ENCODE results near the gene KLK3.
"Not testable (repeated sequence)": the region's sequence is repeated elsewhere in the genome, so short reads cannot be mapped to it uniquely, and the experiment has no call there.

Gene KLK3

GRCh38 chr19:50861496-50862286 lies 7.0 kb downstream of the KLK3 start:
- DNase-seq (ENCODE audit: low spot score), result no peak

GRCh38 chr19:50869479-50869878 lies 14.8 kb downstream of the KLK3 start:
- no peak for DNase-seq (ENCODE audit: low spot score)

- DNase-seq (ENCODE audit: low spot score), result no peak
Measured at GRCh38 chr19:50870417-50871089, 15.8 kb downstream of the KLK3 start.

DNA sequence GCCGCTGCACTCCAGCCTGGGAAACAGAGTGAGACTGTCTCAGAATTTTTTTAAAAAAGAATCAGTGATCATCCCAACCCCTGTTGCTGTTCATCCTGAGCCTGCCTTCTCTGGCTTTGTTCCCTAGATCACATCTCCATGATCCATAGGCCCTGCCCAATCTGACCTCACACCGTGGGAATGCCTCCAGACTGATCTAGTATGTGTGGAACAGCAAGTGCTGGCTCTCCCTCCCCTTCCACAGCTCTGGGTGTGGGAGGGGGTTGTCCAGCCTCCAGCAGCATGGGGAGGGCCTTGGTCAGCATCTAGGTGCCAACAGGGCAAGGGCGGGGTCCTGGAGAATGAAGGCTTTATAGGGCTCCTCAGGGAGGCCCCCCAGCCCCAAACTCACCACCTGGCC lies 18.3 kb downstream of the KLK3 start, which contains the start of gene KLK2:
Gene KLK2 (plus strand): TSS at position 384 of the 400 bp plus-strand sequence. CDS start 35 bp downstream, outside the sequence.
- no peak for DNase-seq (ENCODE audit: low spot score)

DNA sequence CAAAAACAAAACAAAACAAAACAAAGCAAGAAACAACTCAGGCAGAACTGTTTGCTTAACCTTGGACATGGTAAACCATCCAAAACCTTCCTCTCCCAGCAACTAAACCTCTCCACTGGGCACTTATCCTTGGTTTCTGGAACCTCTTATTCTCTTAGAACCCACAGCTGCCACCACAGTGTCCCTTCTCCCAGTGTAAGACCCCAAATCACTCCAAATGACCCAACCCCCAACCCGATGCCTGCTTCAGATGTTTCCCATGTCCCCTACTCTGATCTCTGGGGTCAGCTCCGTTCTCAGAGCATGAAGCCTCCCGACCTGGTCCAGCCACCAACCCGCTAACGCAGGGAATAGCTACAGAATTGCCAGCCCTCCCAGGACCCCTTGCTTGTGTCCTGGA lies 19.5 kb downstream of the KLK3 start:
- no peak for DNase-seq (ENCODE audit: low spot score)

DNA sequence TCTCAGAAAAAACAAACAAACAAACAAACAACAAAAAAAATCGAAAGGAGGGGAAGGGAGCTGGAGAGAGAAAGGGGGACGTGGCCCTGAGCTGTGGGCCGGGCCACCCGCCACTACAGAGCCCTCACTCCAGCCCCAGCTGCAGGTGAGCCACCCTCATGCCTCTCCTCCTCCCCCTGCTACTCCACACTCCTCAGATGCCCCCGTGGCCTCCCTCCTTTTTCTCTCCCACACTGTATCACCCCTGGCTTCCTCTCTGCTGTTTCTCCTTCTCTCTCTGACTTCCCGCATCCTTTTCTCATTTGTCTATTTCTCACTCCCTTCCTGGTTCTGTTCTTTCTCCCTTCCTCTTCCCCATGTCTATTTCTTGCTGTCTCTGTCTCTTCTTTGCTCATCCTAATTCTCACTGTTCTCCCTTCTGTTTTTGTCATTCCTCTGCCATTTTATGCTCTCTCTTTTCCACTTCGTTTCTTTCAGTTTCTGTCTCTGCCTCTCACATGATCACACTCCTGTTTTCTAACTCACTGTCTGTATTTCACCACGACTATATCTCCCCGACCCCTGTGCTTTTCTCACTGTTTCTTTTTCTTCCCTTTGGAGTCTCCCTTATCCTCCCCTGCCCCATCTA lies 21.2 kb downstream of the KLK3 start:
- DNase-seq (ENCODE audit: low spot score), result no peak

GRCh38 chr19:50876456-50876855 lies 21.7 kb downstream of the KLK3 start:
- DNase-seq (ENCODE audit: low spot score), result no peak

- DNase-seq (ENCODE audit: low spot score), result no peak
Measured at GRCh38 chr19:50877338-50877737, 22.6 kb downstream of the KLK3 start.

- DNase-seq (ENCODE audit: low spot score), result no peak
Measured at GRCh38 chr19:50878851-50879250, 24.1 kb downstream of the KLK3 start.

- no peak for DNase-seq (ENCODE audit: low spot score)
Measured at GRCh38 chr19:50880241-50880640, 25.5 kb downstream of the KLK3 start.

DNA sequence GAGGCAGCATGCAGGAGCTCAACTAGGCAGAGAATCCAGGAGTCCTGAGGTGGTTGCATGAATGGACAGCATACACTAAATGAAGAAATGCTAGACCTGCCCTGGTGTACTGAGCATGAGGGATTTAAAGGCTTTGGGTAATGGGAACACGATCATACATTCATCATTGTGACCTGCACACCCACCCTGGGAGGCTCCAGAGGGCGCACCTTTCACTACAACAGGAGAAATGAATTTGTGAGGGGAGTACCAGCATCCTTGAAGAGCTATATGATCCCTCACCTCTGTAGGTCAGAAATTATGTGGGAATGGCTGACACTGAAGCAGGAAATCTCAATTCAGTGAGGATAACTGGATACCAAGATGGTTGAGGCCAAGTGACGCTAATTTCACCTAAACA lies 27.5 kb downstream of the KLK3 start:
- no peak for DNase-seq (ENCODE audit: low spot score)

GRCh38 chr19:50889638-50890037 lies 34.9 kb downstream of the KLK3 start:
- no peak for DNase-seq (ENCODE audit: low spot score)

- no peak for DNase-seq (ENCODE audit: low spot score)
Measured at GRCh38 chr19:50890422-50891252, 35.9 kb downstream of the KLK3 start.

DNA sequence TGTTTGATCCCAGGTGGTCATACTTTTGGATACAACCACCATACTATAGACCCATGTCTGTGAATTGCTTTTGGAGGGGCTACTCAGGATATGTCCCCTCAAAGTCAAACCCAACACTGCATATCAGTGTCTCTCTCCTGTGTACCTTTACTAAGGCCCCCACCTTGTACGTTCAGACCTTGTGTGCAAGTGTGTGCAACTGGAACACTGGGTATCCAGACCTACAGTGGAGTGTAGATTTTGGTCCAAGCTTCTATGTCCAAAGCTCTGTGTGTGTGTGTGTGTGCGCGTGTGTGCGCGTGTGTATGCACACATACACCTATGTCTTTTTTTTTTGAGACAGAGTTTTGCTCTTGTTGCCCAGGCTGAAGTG lies 36.5 kb downstream of the KLK3 start:
- no peak for DNase-seq (ENCODE audit: low spot score)

DNA sequence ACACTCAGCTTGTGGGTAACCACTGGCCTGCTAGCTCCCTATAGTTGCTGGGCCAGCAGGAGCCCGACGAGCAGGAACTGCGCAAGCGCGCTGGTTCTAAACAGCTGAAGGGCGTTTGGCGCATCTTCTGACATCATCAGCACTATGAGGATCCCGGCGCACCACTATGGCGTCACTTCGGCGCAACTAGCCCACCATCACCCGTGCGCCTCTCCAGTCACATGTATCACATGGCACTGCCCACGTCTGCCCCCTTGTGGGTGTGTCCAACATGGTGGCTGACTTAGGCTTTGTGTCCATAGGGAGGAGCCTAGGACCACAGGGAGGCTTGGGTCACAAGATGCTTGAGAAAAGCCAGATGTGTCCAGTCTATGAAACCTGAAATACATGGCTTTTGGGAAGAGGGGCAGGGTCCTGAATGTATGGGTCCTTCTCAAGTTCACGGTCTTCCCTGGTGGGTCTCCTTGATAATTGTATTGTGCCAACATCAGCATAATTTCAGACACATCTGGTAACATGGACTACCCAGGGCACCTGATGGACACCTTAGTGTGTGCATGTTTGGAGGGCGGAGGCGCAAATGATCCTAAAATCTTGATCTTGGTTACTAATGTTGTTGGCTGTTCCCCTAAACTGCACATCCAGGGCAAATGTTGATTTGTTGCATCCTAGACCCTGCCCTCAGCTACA lies 38.5 kb downstream of the KLK3 start:
- no peak for DNase-seq (ENCODE audit: low spot score)

DNA sequence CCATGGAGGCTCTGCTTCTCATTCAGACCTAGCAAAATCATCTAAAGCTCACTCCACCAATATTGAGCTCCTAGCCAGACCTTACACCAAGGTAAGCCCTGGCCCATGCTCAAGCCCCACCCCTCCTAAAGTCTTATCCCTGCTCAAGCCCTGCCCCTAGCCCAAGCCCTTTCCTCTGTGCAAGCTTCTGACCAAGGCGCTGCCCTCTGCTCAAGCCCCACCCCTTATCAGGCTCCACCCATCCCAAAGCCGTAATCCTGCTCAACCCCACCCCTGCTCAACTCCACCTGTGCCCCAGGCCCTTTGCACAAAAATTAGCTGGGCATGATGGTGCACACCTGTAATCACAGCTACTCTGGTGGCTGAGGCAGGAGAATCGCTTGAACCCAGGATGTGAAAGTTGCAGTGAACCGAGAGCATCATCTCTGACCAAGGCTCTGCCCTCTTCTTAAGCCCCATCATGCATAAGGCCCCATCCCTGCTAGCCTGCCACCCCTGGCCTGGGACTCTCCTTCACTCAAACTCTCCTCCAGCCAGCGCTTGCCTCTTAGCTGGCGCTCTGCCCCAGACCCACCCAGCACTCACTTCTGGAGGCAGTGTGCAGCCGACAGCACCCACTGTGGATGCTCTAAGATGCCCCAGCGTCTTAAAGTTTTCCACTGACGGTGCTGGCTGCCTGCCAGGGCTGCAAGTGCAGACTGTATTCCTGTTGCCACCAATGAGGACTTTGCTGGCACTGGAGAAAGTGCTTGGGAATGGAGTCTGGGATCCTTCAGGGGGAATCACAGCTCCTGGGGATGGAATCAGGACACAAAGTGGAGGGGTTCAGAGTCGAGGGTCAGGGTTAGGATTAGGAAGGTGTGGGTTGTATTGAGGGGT lies 40.0 kb downstream of the KLK3 start:
- no peak for DNase-seq (ENCODE audit: low spot score)

DNA sequence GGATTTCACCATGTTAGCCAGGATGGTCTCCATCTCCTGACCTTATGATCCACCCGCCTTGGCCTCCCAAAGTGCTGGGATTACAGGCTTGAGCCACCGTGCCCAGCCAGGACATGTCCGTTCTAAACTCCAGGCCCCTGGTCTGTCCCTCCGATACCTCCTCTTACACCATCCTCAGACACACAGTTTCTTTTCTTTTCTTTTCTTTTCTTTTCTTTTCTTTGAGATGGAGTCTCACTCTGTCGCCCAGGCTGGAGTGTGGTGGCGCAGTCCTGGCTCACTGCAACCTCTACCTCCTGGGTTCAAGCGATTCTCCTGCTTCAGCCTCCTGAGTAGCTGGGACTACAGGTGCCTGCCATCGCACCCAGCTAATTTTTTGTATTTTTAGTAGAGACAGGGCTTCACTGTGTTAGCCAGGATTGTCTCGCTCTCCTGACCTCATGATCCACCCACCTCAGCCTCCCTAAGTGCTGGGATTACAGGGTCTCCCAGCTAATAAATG lies 41.4 kb downstream of the KLK3 start:
- not testable (repeated sequence) for DNase-seq (ENCODE audit: low spot score)

- DNase-seq (ENCODE audit: low spot score), result no peak
Measured at GRCh38 chr19:50896591-50897190, 42.0 kb downstream of the KLK3 start.

- DNase-seq (ENCODE audit: low spot score), result no peak
Measured at GRCh38 chr19:50897191-50897607, 42.5 kb downstream of the KLK3 start.

DNA sequence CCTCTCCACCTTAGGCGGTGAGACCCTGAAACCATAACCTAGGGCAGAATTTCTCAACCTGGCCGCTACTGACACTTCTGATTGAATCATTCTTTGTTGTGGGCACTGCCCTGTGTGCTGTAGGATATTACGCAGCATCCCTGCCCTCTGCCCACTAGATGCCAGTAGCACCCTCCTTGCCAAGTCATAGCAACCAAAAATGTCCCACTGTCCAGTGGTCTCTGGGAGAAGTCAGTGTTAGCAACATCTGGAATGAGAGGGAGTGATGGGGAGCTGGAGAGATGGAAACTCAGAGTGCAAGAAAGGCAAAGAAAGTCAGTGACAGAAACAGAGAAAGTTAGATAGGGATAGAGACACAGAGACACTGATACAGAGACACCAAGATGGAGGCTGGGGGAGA lies 42.9 kb downstream of the KLK3 start:
- DNase-seq (ENCODE audit: low spot score), result no peak
